Spleen (tissue), 11 donors: ENCODE measurements around the gene PTGDR. TPM values are rescaled to one million over a fixed set of nuclear protein-coding genes. Genes with fewer than 3 reads are reported as not detected.

Experiments
- DNase-seq: peaks from one replicate; pipeline ENCODE4 v3.0.0-alpha.2; 2020
- H3K27ac ChIP-seq, 8 donors: fragments of 200-600 bp; sonication (generic) in 7 of 8; 1 replicate in 4 of 8; 2 replicates in 4 of 8; pipeline versions ENCODE4 v1.5.0 to v1.8.0; 2016 to 2021; ENCODE audit warnings: inconsistent platforms in 4 of 8, mild to moderate bottlenecking in 4 of 8, moderate library complexity in 1 of 8
- H3K27me3 ChIP-seq, 7 donors: fragments of 200-600 bp; sonication (generic) in 6 of 7; replicated peaks in 1 of 7; 1 replicate in 4 of 7; 2 replicates in 3 of 7; pipeline versions ENCODE4 v1.5.0 to v1.8.0; 2016 to 2021; ENCODE audit warnings: inconsistent platforms in 3 of 7, mild to moderate bottlenecking in 1 of 7
- H3K36me3 ChIP-seq, 6 donors: fragments of 200-600 bp; sonication (generic) in 5 of 6; 1 replicate in 4 of 6; 2 replicates in 2 of 6; pipeline versions ENCODE4 v1.5.0 to v1.8.0; 2016 to 2021; ENCODE audit warnings: inconsistent platforms in 2 of 6
- H3K4me1 ChIP-seq, 6 donors: fragments of 200-600 bp; sonication (generic) in 5 of 6; 1 replicate in 3 of 6; 2 replicates in 3 of 6; pipeline versions ENCODE4 v1.5.0 to v1.8.0; 2016 to 2021; ENCODE audit warnings: inconsistent platforms in 3 of 6
- H3K4me3 ChIP-seq, 8 donors: fragments of 200-600 bp; sonication (generic) in 7 of 8; 1 replicate in 4 of 8; 2 replicates in 4 of 8; pipeline versions ENCODE4 v1.5.0 to v1.8.0; 2016 to 2021; ENCODE audit warnings: inconsistent platforms in 4 of 8, mild to moderate bottlenecking in 4 of 8, moderate library complexity in 2 of 8
- H3K9me3 ChIP-seq, 8 donors: fragments of 200-600 bp; sonication (generic) in 7 of 8; 1 replicate in 4 of 8; 2 replicates in 4 of 8; pipeline versions ENCODE4 v1.5.0 to v1.8.0; 2016 to 2021; ENCODE audit warnings: inconsistent platforms in 4 of 8
- CTCF ChIP-seq, 11 experiments: fragments of 200-600 bp in 7 of 11; fragments of 450-650 bp in 4 of 11; sonication (generic) in 4 of 11; IDR thresholded peaks in 8 of 11; conservative IDR thresholded peaks in 3 of 11; 1 replicate in 7 of 11; 2 replicates in 4 of 11; pipeline versions ENCODE4 v1.4.0 to v1.8.0; 2016 to 2021; ENCODE audit warnings: antibody characterized with exemption in 11 of 11, inconsistent platforms in 4 of 11, mild to moderate bottlenecking in 1 of 11
- POLR2A ChIP-seq, 3 donors: fragments of 450-650 bp; IDR thresholded peaks; one replicate each; pipeline ENCODE4 v1.5.1; 2017; ENCODE audit warnings: antibody characterized with exemption in 3 of 3, mild to moderate bottlenecking in 1 of 3
- POLR2AphosphoS5 ChIP-seq, 3 donors: sonication (generic); formaldehyde crosslinking; IDR thresholded peaks; one replicate each; pipeline ENCODE4 v1.5.1; 2017; ENCODE audit warnings: antibody characterized with exemption in 3 of 3
- WGBS, 5 donors: extraction: QIAGEN DNeasy Blood & Tissue Kit in 3 of 5; methylation state at CpG; one replicate each; pipeline versions ENCODE4 v1.1.5 to v1.1.7; 2013 to 2018; 5-methylcytosine and 5-hydroxymethylcytosine counted together
- intact Hi-C: fragments of 100-400 bp; cut with DNase I; formaldehyde crosslinking; loops from one replicate; pipeline ENCODE4 v1.15.0; 2023; ENCODE audit warnings: low total_unique reads
- polyA plus RNA-seq, 3 donors: library from polyadenylated mRNA; stranded (reverse); fragments of 200-250 nt; gene quantifications; one replicate each; pipeline ENCODE4 v1.2.1, GENCODE V29; 2013
- total RNA-seq, 7 donors: library from RNA; depleted of rRNA in 3 of 7; stranded (reverse); fragments of >200 nt in 3 of 7; fragmentation: NEBNext Ultra II Directional in 4 of 7; extraction: Animal tissue kit (Norgen Biotek cat#: 25700) in 4 of 7; gene quantifications; one replicate each; pipeline versions ENCODE4 v1.1.0 to v1.2.1, GENCODE V29; 2016 to 2021
- donor health status: healthy with polysubstance abuse.
- donor health status: DM: no; HTN: no; CAD: no; lungs with moderate emphysema.
- donor health status: DM: no; HTN: no; CAD: no.
- donor health status: Bipolar disorder and iron deficiency.
- donor health status: healthy.
- donor health status: DM: no; HTN: no; CAD: no.
- donor health status: DM: yes; HTN: yes; CAD: no.

Gene PTGDR
- total and polyA plus RNA-seq, 10 donors = 0.67 to 20.5 (median 10.6) TPM

- TF ChIP-seq CTCF (IDR thresholded peaks at IDR 0.05 in 8 of 11, conservative IDR thresholded peaks at IDR 0.05 in 3 of 11) (no peak), POLR2A (IDR thresholded peaks at IDR 0.05) (no peak), POLR2AphosphoS5 (IDR thresholded peaks at IDR 0.05) (no peak)
- WGBS, 5 donors = 91 to 97% (median 95%) methylated on average over 2 of the region's 2 CpGs
- Histone ChIP-seq H3K4me3 (no peak overlapping the region), H3K27me3 (no peaks in the 10 kb centered on the region), H3K36me3 (no peaks in the 10 kb centered on the region), H3K4me1 (peaks cover 0 to 22% (median 6%) of the 10 kb centered on the region in 6 donors), H3K27ac (no peak overlapping the region), H3K9me3 (no peaks in the 10 kb centered on the region)
- intact Hi-C loops = loop anchor here (5.0 kb wide), 1 partner anchor 176 kb away; no protein-coding TSS in a partner anchor
- DNase-seq = no peak
These were observed 28.9 kb downstream of the PTGDR start for GRCh38 chr14:52296378-52296777.

- no peak for DNase-seq
- H3K27ac ChIP-seq = no peak overlapping the region
- no peak overlapping the region for H3K4me3 ChIP-seq
- no peak for TF ChIP-seq POLR2A (IDR thresholded peaks at IDR 0.05)
- TF ChIP-seq CTCF (IDR thresholded peaks at IDR 0.05 in 8 of 11, conservative IDR thresholded peaks at IDR 0.05 in 3 of 11) = no peak
- no peak for TF ChIP-seq POLR2AphosphoS5 (IDR thresholded peaks at IDR 0.05)
- H3K36me3 ChIP-seq = no peaks in the 10 kb centered on the region
- H3K9me3 ChIP-seq = no peaks in the 10 kb centered on the region
- intact Hi-C loops = loop anchor here (5.0 kb wide), 1 partner anchor 174 kb away; no protein-coding TSS in a partner anchor
- no peaks in the 10 kb centered on the region for H3K27me3 ChIP-seq
- peaks cover 3 to 28% (median 9%) of the 10 kb centered on the region in 6 donors for H3K4me1 ChIP-seq
- 89 to 94% (median 94%) methylated on average over 10 of the region's 10 CpGs for WGBS, 5 donors
These were observed 31.3 kb downstream of the PTGDR start for GRCh38 chr14:52298795-52299194.

- H3K36me3 ChIP-seq = no peaks in the 10 kb centered on the region
- no peaks in the 10 kb centered on the region for H3K9me3 ChIP-seq
- H3K4me3 ChIP-seq = no peak overlapping the region
- intact Hi-C loops = loop anchor here (5.0 kb wide), 1 partner anchor 173 kb away; no protein-coding TSS in a partner anchor
- H3K27ac ChIP-seq = no peak overlapping the region
- peaks cover 3 to 37% (median 10%) of the 10 kb centered on the region in 6 donors for H3K4me1 ChIP-seq
- DNase-seq = no peak
- TF ChIP-seq POLR2A (IDR thresholded peaks at IDR 0.05) = no peak
- peak; percentile 36 to 76 (median 69) for TF ChIP-seq CTCF (IDR thresholded peaks at IDR 0.05 in 8 of 11, conservative IDR thresholded peaks at IDR 0.05 in 3 of 11)
- no peaks in the 10 kb centered on the region for H3K27me3 ChIP-seq
These were observed 32.3 kb downstream of the PTGDR start for GRCh38 chr14:52299692-52300278.

GRCh38 chr14:52303236-52303635 is 35.7 kb downstream of the PTGDR start:
- 56 to 78% (median 60%) methylated on average over 4 of the region's 4 CpGs for WGBS, 5 donors
- H3K27ac ChIP-seq = no peak overlapping the region
- H3K4me3 ChIP-seq = no peak overlapping the region
- peaks cover 3 to 56% (median 10%) of the 10 kb centered on the region in 6 donors for H3K4me1 ChIP-seq
- H3K36me3 ChIP-seq = no peaks in the 10 kb centered on the region
- no peaks in the 10 kb centered on the region for H3K9me3 ChIP-seq
- DNase-seq = no peak
- intact Hi-C loops = no loop called here
- no peaks in the 10 kb centered on the region for H3K27me3 ChIP-seq
- TF ChIP-seq CTCF (IDR thresholded peaks at IDR 0.05 in 8 of 11, conservative IDR thresholded peaks at IDR 0.05 in 3 of 11) (no peak), POLR2AphosphoS5 (IDR thresholded peaks at IDR 0.05) (no peak), POLR2A (IDR thresholded peaks at IDR 0.05) (no peak)
